ENCODE measurements around the gene VWA1.
"Not testable (repeated sequence)": the region's sequence is repeated elsewhere in the genome, so short reads cannot be mapped to it uniquely, and the experiment has no call there.

VWA1 gene

GRCh38 chr1:1455366-1455884 lies 19.9 kb downstream of the VWA1 start:
- in situ Hi-C loops (cut with MboI; ENCODE audit: low pct_unique_long_range_greater_than_20kb, low sequenced_read_pairs, unreplicated experiment) = no loop called here
- no peak for TF ChIP-seq CTCF (IDR thresholded peaks at IDR 0.05; ENCODE audit: extremely low read depth, insufficient read depth, missing control alignments)

DNA sequence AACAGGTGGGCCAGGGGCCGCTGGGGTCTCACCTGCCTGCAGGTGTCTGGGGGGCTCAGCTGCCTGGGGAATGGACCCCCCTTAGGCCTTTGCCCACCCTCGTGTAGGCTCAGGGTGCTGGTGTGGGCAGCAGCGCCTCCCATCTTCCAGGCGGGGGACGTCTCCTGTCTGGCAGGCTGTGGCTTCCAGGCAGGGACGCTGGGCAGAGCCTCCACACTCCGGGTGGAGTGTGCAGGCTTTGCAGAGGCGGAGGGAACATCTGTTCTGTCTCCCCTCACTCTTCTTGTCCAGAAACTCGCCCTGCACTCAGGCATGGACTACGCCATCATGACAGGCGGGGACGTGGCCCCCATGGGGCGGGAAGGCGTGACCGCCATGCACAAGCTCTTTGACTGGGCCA lies 20.4 kb downstream of the VWA1 start:
- in situ Hi-C loops (cut with MboI; ENCODE audit: low pct_unique_long_range_greater_than_20kb, low sequenced_read_pairs, unreplicated experiment); DNase-seq (ENCODE audit: low spot score): not testable (repeated sequence)

More at GRCh38 chr1:1455366-1455884, 19.9 kb downstream of the VWA1 start:
- no peak for DNase-seq (ENCODE audit: low spot score)

DNA sequence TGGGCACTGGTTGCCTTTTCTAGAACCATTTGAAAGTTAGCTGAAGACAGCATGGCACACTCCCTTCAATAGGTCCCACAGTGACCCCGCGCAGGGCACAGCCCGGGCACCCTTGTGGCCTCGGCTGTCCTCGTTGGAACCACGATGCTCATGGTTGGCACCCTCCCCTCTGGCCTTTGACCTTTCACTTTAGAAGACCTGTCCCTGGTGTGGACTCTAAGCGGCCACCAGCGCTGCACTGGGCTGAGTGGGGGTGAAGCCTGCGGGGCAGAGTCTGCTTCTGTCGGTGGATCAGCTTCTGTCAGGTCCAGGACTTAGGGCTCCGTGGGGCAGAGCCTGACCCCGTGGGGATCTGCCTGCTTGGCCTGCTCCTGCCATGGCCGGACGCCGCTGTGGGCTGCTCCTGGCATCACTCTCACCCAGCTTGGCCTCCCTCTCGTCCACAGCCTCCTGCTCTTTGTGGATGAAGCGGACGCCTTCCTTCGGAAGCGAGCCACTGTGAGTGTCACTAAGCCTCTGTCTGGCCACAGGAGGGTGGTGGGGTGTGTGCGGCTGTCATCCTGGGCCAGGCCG lies 21.3 kb downstream of the VWA1 start:
- in situ Hi-C loops (cut with MboI; ENCODE audit: low pct_unique_long_range_greater_than_20kb, low sequenced_read_pairs, unreplicated experiment); DNase-seq (ENCODE audit: low spot score): not testable (repeated sequence)

GRCh38 chr1:1459156-1459555 lies 23.7 kb downstream of the VWA1 start:
- DNase-seq (ENCODE audit: low spot score); in situ Hi-C loops (cut with MboI; ENCODE audit: low pct_unique_long_range_greater_than_20kb, low sequenced_read_pairs, unreplicated experiment): not testable (repeated sequence)

DNA sequence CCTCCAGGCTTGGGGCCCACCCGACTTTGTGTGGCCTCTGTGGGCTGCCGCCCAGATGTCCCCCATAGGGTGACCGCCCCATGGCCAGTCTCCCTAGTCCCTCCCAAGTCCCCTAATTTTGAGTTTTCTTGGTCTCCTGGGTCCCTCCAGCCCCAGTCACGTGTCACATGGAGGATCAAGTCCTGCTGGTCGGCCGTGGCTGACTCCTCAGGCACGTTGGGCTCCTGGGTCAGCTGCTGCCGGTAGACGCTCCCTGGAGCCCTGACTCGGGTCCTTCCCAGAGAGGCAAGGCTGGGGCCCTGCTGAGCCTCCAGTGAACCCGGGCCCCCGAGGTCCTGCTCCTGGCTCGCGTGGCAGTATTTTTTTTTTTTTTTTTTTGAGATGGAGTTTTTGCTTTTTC lies 24.2 kb downstream of the VWA1 start:
- DNase-seq (ENCODE audit: low spot score); in situ Hi-C loops (cut with MboI; ENCODE audit: low pct_unique_long_range_greater_than_20kb, low sequenced_read_pairs, unreplicated experiment): not testable (repeated sequence)

DNA sequence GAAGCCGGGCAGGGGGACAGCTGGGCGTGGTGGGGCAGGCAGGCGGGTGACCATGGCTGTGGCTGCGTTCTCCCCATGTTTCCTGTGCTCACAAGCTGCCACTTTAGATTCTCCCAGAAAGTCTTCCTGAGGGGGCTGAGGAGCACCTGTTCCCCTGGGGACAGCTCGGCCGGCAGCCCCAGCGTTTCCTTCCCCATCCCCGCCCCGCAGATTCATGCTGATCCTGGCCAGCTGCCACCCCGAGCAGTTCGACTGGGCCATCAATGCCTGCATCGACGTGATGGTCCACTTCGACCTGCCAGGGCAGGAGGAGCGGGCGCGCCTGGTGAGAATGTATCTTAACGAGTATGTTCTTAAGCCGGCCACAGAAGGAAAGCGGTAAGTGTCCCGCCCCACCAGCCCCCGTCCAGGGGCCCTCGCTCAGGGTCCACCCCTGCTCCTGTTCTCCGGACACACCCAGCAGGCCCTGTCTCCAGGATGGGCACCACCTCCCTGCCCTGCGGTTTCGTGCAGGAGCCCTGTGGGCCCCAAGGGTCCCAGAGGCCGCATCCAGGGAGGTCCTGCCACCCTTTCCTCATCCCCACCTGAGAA lies 25.1 kb downstream of the VWA1 start:
- DNase-seq (ENCODE audit: low spot score) = no peak
- no peak for TF ChIP-seq CTCF (IDR thresholded peaks at IDR 0.05; ENCODE audit: extremely low read depth, insufficient read depth, missing control alignments)
- in situ Hi-C loops (cut with MboI; ENCODE audit: low pct_unique_long_range_greater_than_20kb, low sequenced_read_pairs, unreplicated experiment) = no loop called here

GRCh38 chr1:1461721-1462317 lies 26.3 kb downstream of the VWA1 start:
- no peak for DNase-seq (ENCODE audit: low spot score)
- TF ChIP-seq CTCF (IDR thresholded peaks at IDR 0.05; ENCODE audit: extremely low read depth, insufficient read depth, missing control alignments) = no peak
- in situ Hi-C loops (cut with MboI; ENCODE audit: low pct_unique_long_range_greater_than_20kb, low sequenced_read_pairs, unreplicated experiment) = no loop called here

- in situ Hi-C loops (cut with MboI; ENCODE audit: low pct_unique_long_range_greater_than_20kb, low sequenced_read_pairs, unreplicated experiment) = no loop called here
- no peak for TF ChIP-seq CTCF (IDR thresholded peaks at IDR 0.05; ENCODE audit: extremely low read depth, insufficient read depth, missing control alignments)
- no peak for DNase-seq (ENCODE audit: low spot score)
Observed at GRCh38 chr1:1462318-1462966, 27.0 kb downstream of the VWA1 start.

All from GM13977 (cell line).